HepG2 (cell line): ENCODE results near the gene MAEA. TPM values are rescaled to one million over a fixed set of nuclear protein-coding genes. Genes with fewer than 3 reads are reported as not detected.

Experiments
- AKAP8 ChIP-seq: sonication (generic); formaldehyde crosslinking; IDR thresholded peaks from 2 replicates; pipeline ENCODE4 v1.5.1; 2020; ENCODE audit warnings: mild to moderate bottlenecking, missing genetic modification reagents
- EHMT2 ChIP-seq: fragments of 200-600 bp; sonication (generic); IDR thresholded peaks from 2 replicates; pipeline ENCODE4 v1.7.0; 2017; ENCODE audit warnings: antibody characterized with exemption, low read depth, low read length, borderline replicate concordance
- HDAC1 ChIP-seq: sonication (generic); formaldehyde crosslinking; IDR thresholded peaks from 2 replicates; pipeline ENCODE4 v1.5.1; 2020; ENCODE audit warnings: mild to moderate bottlenecking, missing genetic modification reagents
- HMGXB4 ChIP-seq, 2 experiments: sonication (generic) in 1 of 2; formaldehyde crosslinking in 1 of 2; IDR thresholded peaks; 2 replicates each; pipeline versions ENCODE4 v1.4.0 to v1.6.1; 2018 to 2020; ENCODE audit warnings: missing genetic modification reagents in 2 of 2, borderline replicate concordance in 1 of 2, low read depth in 1 of 2, mild to moderate bottlenecking in 1 of 2, missing biosample characterization in 1 of 2
- MEF2D ChIP-seq: sonication (generic); formaldehyde crosslinking; IDR thresholded peaks from 2 replicates; pipeline ENCODE4 v1.5.1; 2020; ENCODE audit warnings: mild to moderate bottlenecking, missing genetic modification reagents
- NFKB2 ChIP-seq: sonication (generic); formaldehyde crosslinking; IDR thresholded peaks from 2 replicates; pipeline ENCODE4 v1.4.0; 2020; ENCODE audit warnings: missing genetic modification reagents, borderline replicate concordance
- PPARG ChIP-seq: conservative IDR thresholded peaks from 2 replicates; pipeline ENCODE4 v1.6.1; 2016; ENCODE audit warnings: missing biosample characterization, missing genetic modification reagents
- RAD21 ChIP-seq: fragments of 450-650 bp; formaldehyde crosslinking; IDR thresholded peaks from 2 replicates; pipeline ENCODE4 v1.5.0; 2020; ENCODE audit warnings: mild to moderate bottlenecking
- SRY ChIP-seq: sonication (generic); formaldehyde crosslinking; IDR thresholded peaks from 2 replicates; pipeline ENCODE4 v1.8.0; 2022; ENCODE audit warnings: mild to moderate bottlenecking, missing genetic modification reagents
- TIGD3 ChIP-seq: sonication (generic); formaldehyde crosslinking; IDR thresholded peaks from 2 replicates; pipeline ENCODE4 v1.5.1; 2020; ENCODE audit warnings: mild to moderate bottlenecking, missing genetic modification reagents, borderline replicate concordance
- ZBTB33 ChIP-seq: sonication (generic); formaldehyde crosslinking; IDR thresholded peaks from 2 replicates; pipeline ENCODE4 v1.4.0; 2020; ENCODE audit warnings: missing genetic modification reagents
- ZBTB39 ChIP-seq: sonication (generic); formaldehyde crosslinking; IDR thresholded peaks from 2 replicates; pipeline ENCODE4 v1.5.0; 2020; ENCODE audit warnings: missing genetic modification reagents
- ZNF138 ChIP-seq: sonication (generic); formaldehyde crosslinking; IDR thresholded peaks from 2 replicates; pipeline ENCODE4 v1.5.0; 2020; ENCODE audit warnings: mild to moderate bottlenecking, low read depth, missing genetic modification reagents
- ZNF143 ChIP-seq: sonication (generic); formaldehyde crosslinking; IDR thresholded peaks from 2 replicates; pipeline ENCODE4 v1.4.0; 2020; ENCODE audit warnings: missing genetic modification reagents
- ZNF224 ChIP-seq: sonication (generic); formaldehyde crosslinking; IDR thresholded peaks from 2 replicates; pipeline ENCODE4 v1.5.0; 2020; ENCODE audit warnings: mild to moderate bottlenecking, missing genetic modification reagents
- ZNF24 ChIP-seq: fragments of 450-650 bp; IDR thresholded peaks from 2 replicates; pipeline ENCODE4 v1.6.1; 2017; ENCODE audit warnings: antibody characterized with exemption, mild to moderate bottlenecking
- ZNF275 ChIP-seq: sonication (generic); formaldehyde crosslinking; IDR thresholded peaks from 2 replicates; pipeline ENCODE4 v1.8.0; 2022; ENCODE audit warnings: missing genetic modification reagents, mild to moderate bottlenecking, inconsistent platforms, borderline replicate concordance
- ZNF546 ChIP-seq: sonication (generic); formaldehyde crosslinking; conservative IDR thresholded peaks from 2 replicates; pipeline ENCODE4 v1.8.1; 2023; ENCODE audit warnings: mild to moderate bottlenecking, missing genetic modification reagents
- ZNF556 ChIP-seq: sonication (generic); formaldehyde crosslinking; IDR thresholded peaks from 2 replicates; pipeline ENCODE4 v1.4.0; 2020; ENCODE audit warnings: mild to moderate bottlenecking, missing genetic modification reagents, borderline replicate concordance
- polyA plus RNA-seq, 8 experiments: library from polyadenylated mRNA; depleted of rRNA in 3 of 8; stranded (reverse) in 7 of 8; unstranded in 1 of 8; fragments of >200 nt; fragmentation: Illumina TruSeq in 4 of 8; extraction: Trizol in 4 of 8; gene quantifications; 2 replicates each; pipeline versions ENCODE4 v1.2.1 to v1.2.3, GENCODE V29; 2011 to 2016; ENCODE audit warnings: low read depth in 4 of 8, missing spikeins in 1 of 8, mixed read lengths in 1 of 8; ENCODE audit not compliant: insufficient read depth in 1 of 8
- total RNA-seq, 5 experiments: library from RNA; depleted of rRNA; stranded (reverse); fragments of >200 nt; fragmentation: Illumina TruSeq; extraction: Trizol; gene quantifications; 2 replicates each; pipeline ENCODE4 v1.2.3, GENCODE V29; 2016; ENCODE audit warnings: low read depth in 1 of 5

The MAEA gene
- total and polyA plus RNA-seq, 2 of the 13 experiments (the other 11 are each of a cell fraction or from before 2014, with no cell fraction given), result 52.0 to 57.1 TPM

GRCh38 chr4:1290165-1290977 is 680 bp downstream of the MAEA start (continued):
- TF ChIP-seq HMGXB4 (CRISPR knock-in tag; IDR thresholded peaks at IDR 0.05; ENCODE audit: borderline replicate concordance in 1 of 2, low read depth in 1 of 2) (peak in 1 of 2 experiments; percentile 4; a peak in 1 of 4 replicates), ZNF138 (CRISPR knock-in tag) (peak; percentile 36; the same call in 1 of the 2 replicates), ZNF546 (CRISPR knock-in tag) (0 out of 2 replicates have a peak, but pooled peaks have one; percentile 25), EHMT2 (no peak), AKAP8 (CRISPR knock-in tag) (0 out of 2 replicates have a peak, but pooled peaks have one; percentile 7), TIGD3 (CRISPR knock-in tag) (no peak), ZNF224 (CRISPR knock-in tag) (no peak), ZNF275 (CRISPR knock-in tag) (0 out of 2 replicates have a peak, but pooled peaks have one; percentile 55), SRY (CRISPR knock-in tag) (no peak; the same call in 1 of the 2 replicates), ZNF24 (no peak), ZBTB33 (no peak), HDAC1 (CRISPR knock-in tag) (no peak), PPARG (CRISPR knock-in tag) (no peak), ZNF143 (CRISPR knock-in tag) (peak; percentile 48; the same call in 1 of the 2 replicates), ZNF556 (peak; percentile 44; the same call in 1 of the 2 replicates), ZBTB39 (CRISPR knock-in tag) (no peak), MEF2D (no peak), RAD21 (CRISPR knock-in tag) (0 out of 2 replicates have a peak, but pooled peaks have one; percentile 30), NFKB2 (peak; percentile 45; the same call in 1 of the 2 replicates)
